NCI-H1092 (cell line): Measurements from ENCODE around the gene LRP2.
"Not testable (repeated sequence)": the region's sequence is repeated elsewhere in the genome, so short reads cannot be mapped to it uniquely, and the experiment has no call there.

Source experiments
- DNase-seq: peaks from one replicate; lab custom pipeline; 2025; lab: John Stamatoyannopoulos, UW

Gene LRP2

GRCh38 chr2:169348321-169349024 is 13.9 kb downstream of the LRP2 start:
- no peak for DNase-seq

- DNase-seq, result no peak
Observed at GRCh38 chr2:169345486-169346437, 16.6 kb downstream of the LRP2 start.

DNA sequence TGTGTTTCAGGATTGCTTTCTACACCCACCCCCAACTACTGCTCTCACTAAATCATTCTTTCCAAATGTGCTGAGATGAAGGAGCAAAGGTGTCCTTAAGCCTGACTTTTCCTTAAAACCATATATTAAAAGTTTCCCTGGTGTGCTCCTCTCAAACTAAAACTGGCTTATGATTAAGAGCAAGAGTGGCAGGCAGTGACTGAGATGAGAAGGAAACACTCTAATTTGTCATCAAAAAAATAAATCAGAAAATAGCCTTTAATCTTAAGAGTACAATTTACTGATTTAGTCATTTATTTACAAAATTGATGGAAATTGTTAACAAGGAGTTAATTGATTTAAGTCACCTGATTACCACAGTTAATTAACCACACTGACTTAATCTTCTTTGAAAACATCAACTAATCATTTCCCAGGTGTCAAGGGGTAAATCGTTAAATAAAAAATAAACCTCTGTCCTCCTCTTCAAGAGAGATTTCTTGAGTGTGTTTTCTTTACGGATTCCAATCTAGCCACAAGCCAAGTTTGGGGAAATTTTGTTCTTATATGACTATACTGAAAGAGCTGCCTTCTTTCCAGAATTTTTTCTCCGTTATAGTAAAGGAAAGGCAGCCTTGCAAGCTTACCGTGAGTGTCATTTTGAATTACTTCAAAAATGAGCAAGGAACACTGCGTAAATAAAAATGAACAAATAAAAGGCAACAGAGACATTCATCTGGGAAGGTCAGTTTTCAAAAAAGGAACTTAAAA is 17.4 kb downstream of the LRP2 start:
- DNase-seq, result no peak

DNA sequence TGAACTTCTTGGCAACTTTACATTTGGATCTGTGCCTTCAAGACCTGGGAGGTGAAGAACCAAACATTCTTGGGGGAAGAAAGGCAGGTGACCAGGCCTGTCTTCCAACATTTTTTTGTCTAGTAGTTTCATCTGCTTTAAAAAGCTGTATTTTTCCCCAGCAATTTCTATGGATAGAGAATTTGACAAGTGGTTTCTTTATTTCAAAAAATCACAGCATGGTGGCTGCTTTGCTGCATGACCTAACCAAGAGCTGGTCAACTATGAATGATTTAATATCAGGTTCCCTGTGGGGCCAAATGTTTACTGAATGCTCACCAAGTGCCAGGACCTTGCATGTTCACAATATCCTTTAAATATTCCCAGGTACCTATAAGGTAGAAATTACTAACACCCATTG is 19.1 kb downstream of the LRP2 start:
- DNase-seq, result no peak

- no peak for DNase-seq
Observed at GRCh38 chr2:169339657-169340056, 22.7 kb downstream of the LRP2 start.

GRCh38 chr2:169336695-169337094 is 25.6 kb downstream of the LRP2 start:
- no peak for DNase-seq

DNA sequence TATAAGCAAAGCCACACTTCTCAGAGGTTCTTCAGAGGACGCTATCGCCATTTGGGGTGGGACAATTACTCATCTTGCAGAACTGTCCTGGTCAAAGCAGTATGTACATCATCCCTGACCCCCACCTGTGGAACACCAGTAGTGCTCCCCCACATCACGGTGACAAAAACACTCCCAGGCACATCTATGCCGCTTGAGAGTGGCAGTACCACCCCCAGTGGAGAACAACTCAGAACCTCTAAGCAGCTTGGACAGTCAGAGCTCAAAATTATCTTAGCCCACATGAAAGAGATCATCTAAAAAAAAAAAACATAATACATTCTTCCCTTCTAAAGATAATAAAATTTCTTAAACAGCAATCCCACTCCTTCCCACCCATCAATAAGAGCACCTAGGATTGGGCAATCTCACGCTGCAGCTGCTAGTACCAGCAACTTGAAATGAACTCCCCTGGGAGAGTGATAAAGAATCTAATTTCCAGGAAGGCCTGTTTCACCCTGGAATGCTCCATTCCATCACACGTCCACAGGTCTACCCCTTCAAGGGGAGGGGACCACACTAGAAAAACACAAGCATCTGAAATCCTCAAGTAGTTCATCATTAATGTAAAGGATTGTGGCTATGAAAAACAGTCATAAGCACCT is 31.7 kb downstream of the LRP2 start:
- no peak for DNase-seq

GRCh38 chr2:169329688-169330554 is 32.4 kb downstream of the LRP2 start:
- DNase-seq, result peak; percentile 38

- DNase-seq, result no peak
Observed at GRCh38 chr2:169328785-169329184, 33.5 kb downstream of the LRP2 start.

DNA sequence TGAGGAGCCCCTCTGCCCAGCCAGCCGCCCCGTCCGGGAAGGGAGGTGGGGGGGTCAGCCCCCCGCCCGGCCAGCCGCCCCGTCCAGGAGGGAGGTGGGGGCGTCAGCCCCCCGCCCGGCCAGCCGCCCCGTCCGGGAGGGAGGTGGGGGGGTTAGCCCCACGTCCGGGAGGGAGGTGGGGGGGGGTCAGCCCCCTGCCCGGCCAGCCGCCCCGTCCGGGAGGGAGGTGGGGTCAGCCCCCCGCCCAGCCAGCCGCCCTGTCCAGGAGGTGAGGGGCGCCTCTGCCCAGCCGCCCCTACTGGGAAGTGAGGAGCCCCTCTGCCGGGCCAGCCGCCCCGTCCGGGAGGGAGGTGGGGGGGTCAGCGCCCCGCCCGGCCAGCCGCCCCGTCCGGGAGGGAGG is 34.5 kb downstream of the LRP2 start:
- not testable (repeated sequence) for DNase-seq

GRCh38 chr2:169325886-169326285 is 36.4 kb downstream of the LRP2 start:
- not testable (repeated sequence) for DNase-seq

DNA sequence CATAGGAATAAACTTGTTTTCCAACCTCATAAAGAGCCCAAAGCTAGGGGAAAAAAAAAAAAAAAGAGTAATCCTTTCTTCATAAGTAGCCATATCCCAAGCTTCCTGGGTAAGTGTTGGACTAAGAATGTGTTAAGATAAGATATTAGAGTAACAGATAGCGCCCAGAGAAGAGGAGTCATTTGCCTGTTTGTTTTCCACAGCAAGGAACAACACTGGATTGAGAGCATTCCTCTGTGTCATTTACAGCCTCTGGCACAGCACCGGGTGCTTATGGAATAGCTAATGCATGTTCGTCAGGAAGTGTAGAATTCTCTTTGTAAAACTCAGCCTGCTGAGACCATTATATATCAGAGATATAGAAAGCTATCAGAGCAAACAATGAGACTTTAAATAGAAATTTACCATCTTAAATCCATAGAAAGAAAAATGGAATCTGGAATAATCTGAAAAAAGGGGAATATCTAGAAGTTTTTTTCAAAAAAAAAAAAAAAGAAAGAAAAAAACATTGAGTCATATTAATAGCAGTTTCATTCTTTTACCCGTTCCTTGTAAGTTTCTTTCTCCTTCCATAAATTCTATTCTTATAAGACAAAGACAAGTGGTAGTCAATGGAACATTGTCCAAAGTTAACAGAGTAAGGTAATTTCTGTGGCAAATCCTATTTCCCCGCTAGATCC is 37.6 kb downstream of the LRP2 start:
- DNase-seq, result no peak

DNA sequence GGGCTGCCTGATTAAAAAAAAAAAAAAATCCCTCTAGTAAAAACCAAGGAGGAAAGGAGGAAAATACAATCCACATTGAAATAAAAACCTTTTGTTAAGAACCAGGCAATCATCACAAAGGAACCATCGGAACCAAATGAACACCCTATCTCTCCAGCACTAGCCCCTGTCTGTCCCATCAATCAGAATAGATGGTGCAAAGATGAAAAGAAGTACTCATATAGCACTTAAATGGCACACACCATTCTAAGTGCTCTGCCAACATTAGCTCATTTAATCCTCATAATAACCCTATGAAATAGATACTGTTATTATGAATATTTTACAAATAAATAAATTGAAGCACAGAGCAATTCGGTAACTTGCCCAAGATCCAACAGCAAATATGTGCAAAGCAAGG is 38.5 kb downstream of the LRP2 start:
- DNase-seq, result no peak

DNA sequence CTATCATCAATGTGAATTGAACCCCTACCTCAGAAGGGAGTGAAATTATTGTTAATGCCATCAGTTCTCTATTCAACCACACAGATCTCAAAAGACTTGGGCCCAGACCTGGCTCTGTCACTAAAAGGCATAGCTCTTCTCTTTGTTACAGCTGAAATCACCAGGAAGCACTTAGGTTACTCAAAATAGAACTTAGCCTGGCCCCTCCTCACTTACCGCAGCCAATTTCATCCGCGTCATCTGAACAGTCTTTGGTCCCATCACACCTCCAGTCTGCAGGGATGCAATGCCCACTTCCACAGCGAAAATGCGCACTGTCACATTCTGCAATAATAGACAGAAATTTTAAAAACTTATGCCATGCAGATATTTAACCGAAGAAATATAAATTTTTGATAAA is 41.8 kb downstream of the LRP2 start:
- DNase-seq, result no peak

DNA sequence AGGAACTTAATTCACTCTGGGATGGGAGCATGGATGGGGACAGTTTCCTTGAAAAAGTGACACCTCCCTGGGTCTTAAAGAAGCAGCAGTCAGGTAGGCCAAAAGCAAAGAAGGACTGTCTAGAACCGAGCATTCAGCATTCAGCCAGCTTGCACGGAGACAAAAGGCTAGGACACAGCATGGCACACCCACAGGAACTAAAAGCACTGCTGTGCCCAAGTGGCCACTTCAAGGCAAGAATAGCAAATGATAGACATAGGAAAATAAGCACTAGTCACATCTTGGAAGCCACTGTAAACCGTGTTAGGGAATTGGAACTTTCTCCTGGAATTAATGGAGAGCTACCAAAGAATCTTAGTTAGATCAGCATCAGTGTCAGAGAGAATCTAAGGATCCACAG is 47.0 kb downstream of the LRP2 start:
- no peak for DNase-seq

- not testable (repeated sequence) for DNase-seq
Observed at GRCh38 chr2:169308349-169308748, 54.0 kb downstream of the LRP2 start.

GRCh38 chr2:169304689-169305088 is 57.6 kb downstream of the LRP2 start:
- not testable (repeated sequence) for DNase-seq

DNA sequence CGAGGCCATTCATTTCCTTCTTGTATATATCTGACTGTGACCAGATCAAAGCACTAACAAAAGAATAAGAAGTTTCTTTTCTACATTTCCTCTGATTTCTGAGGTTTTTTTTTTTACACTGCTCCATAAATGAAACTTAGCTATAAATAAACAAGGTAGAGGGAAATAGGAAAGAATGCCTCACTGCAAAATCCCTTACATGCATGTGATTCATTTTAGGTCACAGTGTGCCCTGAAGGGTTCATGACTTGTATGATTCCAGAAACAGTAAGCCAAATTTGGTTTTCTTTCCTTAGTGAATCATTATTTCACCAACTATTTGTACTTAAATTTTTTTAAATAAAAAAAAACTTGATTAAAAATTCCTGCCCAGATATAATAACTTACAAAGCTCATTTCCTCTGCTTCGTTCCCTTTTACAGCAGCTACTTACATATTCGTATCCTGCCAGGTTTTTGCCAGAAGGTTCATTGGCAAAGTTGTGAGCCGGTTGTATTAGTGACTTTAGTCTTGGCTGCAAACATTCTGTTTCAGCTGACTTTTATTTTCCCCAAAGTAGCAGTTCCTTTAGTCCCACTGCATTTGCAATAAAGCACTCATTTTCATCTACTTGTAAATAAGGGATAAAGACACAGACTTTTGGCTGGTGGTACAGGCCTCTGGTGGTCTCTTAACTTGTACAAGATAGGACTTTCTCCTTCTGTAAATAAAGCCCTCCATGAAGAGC is 58.6 kb downstream of the LRP2 start:
- no peak for DNase-seq

GRCh38 chr2:169302364-169302763 is 60.0 kb downstream of the LRP2 start:
- no peak for DNase-seq
